Measurements from ENCODE around the gene GRIA1.

GRCh38 chr5:153483482-153483881, 7.0 kb upstream of the GRIA1 start:
- TF ChIP-seq, protein P1, sequence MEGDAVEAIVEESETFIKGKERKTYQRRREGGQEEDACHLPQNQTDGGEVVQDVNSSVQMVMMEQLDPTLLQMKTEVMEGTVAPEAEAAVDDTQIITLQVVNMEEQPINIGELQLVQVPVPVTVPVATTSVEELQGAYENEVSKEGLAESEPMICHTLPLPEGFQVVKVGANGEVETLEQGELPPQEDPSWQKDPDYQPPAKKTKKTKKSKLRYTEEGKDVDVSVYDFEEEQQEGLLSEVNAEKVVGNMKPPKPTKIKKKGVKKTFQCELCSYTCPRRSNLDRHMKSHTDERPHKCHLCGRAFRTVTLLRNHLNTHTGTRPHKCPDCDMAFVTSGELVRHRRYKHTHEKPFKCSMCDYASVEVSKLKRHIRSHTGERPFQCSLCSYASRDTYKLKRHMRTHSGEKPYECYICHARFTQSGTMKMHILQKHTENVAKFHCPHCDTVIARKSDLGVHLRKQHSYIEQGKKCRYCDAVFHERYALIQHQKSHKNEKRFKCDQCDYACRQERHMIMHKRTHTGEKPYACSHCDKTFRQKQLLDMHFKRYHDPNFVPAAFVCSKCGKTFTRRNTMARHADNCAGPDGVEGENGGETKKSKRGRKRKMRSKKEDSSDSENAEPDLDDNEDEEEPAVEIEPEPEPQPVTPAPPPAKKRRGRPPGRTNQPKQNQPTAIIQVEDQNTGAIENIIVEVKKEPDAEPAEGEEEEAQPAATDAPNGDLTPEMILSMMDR (IDR thresholded peaks at IDR 0.05): no peak
- no peak for TF ChIP-seq POLR2AphosphoS5 (IDR thresholded peaks at IDR 0.05)

All from breast epithelium (tissue), 3 donors.